ENCODE data around the gene IL34. TPM values are rescaled to one million over a fixed set of nuclear protein-coding genes. Genes with fewer than 3 reads are reported as not detected.

Gene IL34
- total RNA-seq, 2 experiments from 2014 or later: 0.42 TPM; not detected in 1

DNA sequence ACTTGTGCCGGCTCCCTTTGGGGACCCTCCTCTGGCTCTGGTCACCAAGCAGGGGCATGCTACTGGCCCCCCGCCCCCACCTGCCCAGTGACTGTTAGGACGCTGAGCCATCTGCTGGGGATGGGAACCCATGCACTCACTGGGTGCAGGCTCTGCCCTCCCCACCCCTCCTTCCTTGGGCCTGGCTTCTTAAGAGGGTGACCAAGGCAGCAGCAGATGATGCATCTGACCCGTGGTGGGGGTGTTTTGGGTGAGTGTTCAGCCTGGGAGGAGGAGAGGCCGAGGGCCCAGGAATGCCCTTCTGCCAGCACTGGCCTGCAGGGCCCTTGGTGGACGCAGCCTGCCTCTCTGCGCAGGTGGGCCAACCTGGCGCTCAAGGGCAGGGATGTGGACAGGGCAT lies 58.7 kb downstream of the IL34 start:
- ATAC-seq (ENCODE audit: low read depth) (no peak), DNase-seq (no peak)
- no peak overlapping the region for H3K27ac Mint-ChIP-seq
- peaks cover 3% of the 10 kb centered on the region for H3K4me1 Mint-ChIP-seq
- POLR2A ChIA-PET: no interaction called here
- H3K36me3 Mint-ChIP-seq: peaks cover 1% of the 10 kb centered on the region
- H3K4me3 Mint-ChIP-seq: no peak overlapping the region
- no peaks in the 10 kb centered on the region for H3K27me3 Mint-ChIP-seq
- H3K9me3 Mint-ChIP-seq: no peaks in the 10 kb centered on the region

DNA sequence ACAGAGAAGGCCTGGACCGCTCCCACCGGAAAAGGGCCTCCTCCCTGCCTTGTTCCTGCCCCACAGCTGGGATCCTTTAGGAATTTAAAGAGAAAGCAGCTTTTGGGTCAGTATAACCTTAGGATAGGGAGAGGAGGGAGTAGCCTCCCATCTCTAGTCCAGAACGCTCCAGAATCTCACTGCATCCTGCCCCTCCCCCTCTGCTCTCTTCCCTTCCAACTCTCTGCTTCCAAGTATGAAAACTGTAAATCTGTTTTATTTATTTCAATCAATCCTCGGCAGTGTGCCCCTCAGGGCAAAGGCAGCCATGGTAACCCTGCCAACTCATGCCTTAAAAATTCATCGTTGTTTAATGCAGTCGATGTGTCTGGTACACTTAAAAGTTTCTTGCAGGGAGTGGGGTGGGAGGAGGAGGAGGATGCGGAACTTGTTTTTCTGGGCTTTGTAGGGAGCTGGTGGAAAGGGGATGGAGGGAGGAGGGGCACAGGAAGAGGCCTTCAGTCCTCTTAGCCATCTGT lies 60.6 kb downstream of the IL34 start:
- peaks cover 1% of the 10 kb centered on the region for H3K36me3 Mint-ChIP-seq
- ATAC-seq (ENCODE audit: low read depth) (no peak), DNase-seq (no peak)
- no peaks in the 10 kb centered on the region for H3K27me3 Mint-ChIP-seq
- H3K9me3 Mint-ChIP-seq: no peaks in the 10 kb centered on the region
- no peak overlapping the region for H3K4me3 Mint-ChIP-seq
- H3K27ac Mint-ChIP-seq: no peak overlapping the region
- POLR2A ChIA-PET: no interaction called here
- H3K4me1 Mint-ChIP-seq: peaks cover 3% of the 10 kb centered on the region

DNA sequence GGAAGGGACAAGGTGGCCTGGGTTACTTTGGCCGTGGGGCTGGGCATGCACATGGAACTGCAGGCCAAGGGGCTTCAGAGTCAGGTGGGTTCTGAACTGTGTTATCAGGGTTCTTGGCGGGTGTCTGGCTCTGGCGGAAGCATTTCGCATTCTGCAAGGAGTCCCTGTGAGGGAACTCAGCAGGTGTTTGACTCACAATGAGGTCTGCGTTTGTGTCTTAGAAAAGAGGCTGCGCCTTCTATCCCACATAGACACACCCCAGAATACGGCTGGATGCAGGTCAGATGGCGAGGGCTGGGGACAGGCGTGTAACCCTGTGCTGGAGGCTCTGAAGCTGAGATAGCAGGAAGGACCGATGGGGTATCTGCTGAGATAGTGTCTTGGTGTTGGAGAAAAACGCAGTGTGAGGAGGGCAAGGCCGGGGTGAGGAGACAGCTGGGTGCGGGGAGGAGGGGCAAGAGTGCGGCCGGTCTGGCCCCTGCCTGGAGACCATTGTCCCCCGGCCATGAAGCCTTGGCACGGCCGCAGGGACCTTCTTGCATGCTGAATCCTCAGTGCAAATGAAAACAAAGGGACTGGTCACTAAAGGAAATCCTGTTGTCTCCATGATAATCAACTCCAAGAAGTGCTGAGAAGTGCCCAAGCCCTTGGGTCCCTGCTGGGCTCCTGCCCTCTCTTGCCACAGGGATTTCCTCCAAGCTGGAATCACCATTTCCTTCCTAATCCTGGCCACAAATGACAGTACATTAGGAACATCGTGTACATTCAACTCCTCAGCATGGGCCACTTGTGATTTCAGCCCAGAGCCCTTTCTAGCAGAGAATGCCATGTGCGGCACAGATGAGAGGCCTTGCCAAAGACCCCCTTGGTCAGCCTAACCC lies 62.2 kb downstream of the IL34 start:
- H3K4me1 Mint-ChIP-seq: peaks cover 3% of the 10 kb centered on the region

DNA sequence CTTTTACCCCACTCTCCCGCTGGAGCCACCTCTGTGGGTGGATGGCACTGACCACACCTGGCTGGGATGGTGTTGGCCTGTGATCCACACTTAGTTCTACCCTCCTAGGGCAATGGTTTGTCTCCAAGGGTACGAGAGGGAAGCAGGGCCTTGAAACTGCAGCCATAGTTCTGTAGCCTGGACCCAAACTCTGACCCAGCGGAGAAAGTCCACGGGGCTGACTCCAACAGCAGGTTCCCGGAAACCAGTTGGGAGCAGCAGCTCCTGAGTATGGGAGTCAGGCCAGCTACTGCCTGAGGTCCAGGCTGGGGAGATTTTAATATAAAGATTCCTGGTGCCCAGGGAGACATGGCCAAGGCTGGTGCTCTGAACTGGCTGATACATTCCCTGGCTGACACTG lies 63.1 kb downstream of the IL34 start:
- DNase-seq (no peak), ATAC-seq (ENCODE audit: low read depth) (no peak)
- Mint-ChIP-seq H3K9me3 (no peaks in the 10 kb centered on the region), H3K27me3 (no peaks in the 10 kb centered on the region), H3K27ac (peak overlapping the region; percentile 25), H3K4me3 (no peak overlapping the region), H3K4me1 (peaks cover 3% of the 10 kb centered on the region), H3K36me3 (peaks cover 1% of the 10 kb centered on the region)
- POLR2A ChIA-PET: no interaction called here

More for the DNA sequence above, 62.2 kb downstream of the IL34 start:
- Mint-ChIP-seq H3K27ac (peak overlapping the region; percentile 34), H3K27me3 (no peaks in the 10 kb centered on the region), H3K9me3 (no peaks in the 10 kb centered on the region), H3K36me3 (peaks cover 1% of the 10 kb centered on the region), H3K4me3 (no peak overlapping the region)
- no peak for ATAC-seq (ENCODE audit: low read depth)
- DNase-seq: no peak
- POLR2A ChIA-PET: no interaction called here

DNA sequence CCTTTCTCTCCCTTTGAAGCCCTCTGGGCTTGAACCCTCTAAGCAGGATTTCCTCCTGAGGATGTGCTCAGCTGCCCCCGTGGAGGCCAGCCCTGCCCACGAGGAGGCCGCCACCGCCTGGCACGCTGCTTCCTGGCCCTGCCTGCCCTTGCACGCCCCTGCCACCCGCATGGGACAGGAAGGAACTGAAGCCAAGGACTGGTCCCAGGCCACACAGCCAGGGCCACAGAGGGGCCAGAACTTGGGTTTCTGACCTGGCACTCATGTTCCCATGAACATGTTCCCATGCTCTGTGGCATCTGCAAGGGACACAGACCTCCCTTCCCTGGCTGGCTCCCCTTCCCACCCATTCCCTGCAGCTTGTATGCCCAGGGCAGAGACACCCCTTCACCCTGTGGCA lies 63.6 kb downstream of the IL34 start:
- no peak for DNase-seq
- Mint-ChIP-seq H3K9me3 (no peaks in the 10 kb centered on the region), H3K36me3 (peaks cover 1% of the 10 kb centered on the region), H3K27me3 (no peaks in the 10 kb centered on the region), H3K4me1 (peaks cover 3% of the 10 kb centered on the region), H3K4me3 (no peak overlapping the region), H3K27ac (no peak overlapping the region)
- peak; percentile 31 for ATAC-seq (ENCODE audit: low read depth)
- POLR2A ChIA-PET: no interaction called here

Other genes starting within 250 kb of the IL34 start
- 10 to 100 TPM; 31.9 to 38.6 TPM for gene ST3GAL2, start 207.5 kb upstream of the IL34 start, total RNA-seq
- 10 to 100 TPM; 24.3 to 26.0 TPM for gene FCSK, start 192.0 kb upstream of the IL34 start, total RNA-seq
- gene COG4, start 123.0 kb upstream of the IL34 start, total RNA-seq: 10 to 100 TPM; 73.8 to 75.3 TPM
- 100 to 1,000 TPM; 303 to 331 TPM for gene SF3B3, start 122.7 kb upstream of the IL34 start, total RNA-seq
- 1 to 10 TPM; 4.6 to 4.8 TPM for gene MTSS2, start 39.5 kb downstream of the IL34 start, total RNA-seq
- 10 to 100 TPM; 34.4 to 36.9 TPM for gene VAC14, start 154.6 kb downstream of the IL34 start, total RNA-seq

Measured in activated naive CD8-positive, alpha-beta T cell treated with anti-CD3 and anti-CD28 coated beads, Interleukin-2, amount 10 ng/mL, durations not matched to agents 7 days and 5 days (primary cell).